Chondrocyte (in vitro differentiated cells): ENCODE results near the gene TGM3. TPM values are rescaled to one million over a fixed set of nuclear protein-coding genes. Genes with fewer than 3 reads are reported as not detected.

Experiments
- DNase-seq: peaks from one replicate; pipeline ENCODE4 v3.0.0; 2021; ENCODE audit warnings: mixed read lengths, low spot score
- H3K27ac Mint-ChIP-seq: one replicate; pipeline ENCODE4 v1.8.0; 2021; ENCODE audit warnings: mild to moderate bottlenecking, moderate library complexity, mixed read lengths; ENCODE audit not compliant: unreplicated experiment
- H3K27me3 Mint-ChIP-seq: 2 replicates; pipeline ENCODE4 v1.8.0; 2021; ENCODE audit warnings: low read depth, mixed read lengths
- H3K36me3 Mint-ChIP-seq: 2 replicates; pipeline ENCODE4 v1.8.0; 2021; ENCODE audit warnings: low read depth, mixed read lengths
- H3K4me1 Mint-ChIP-seq: 2 replicates; pipeline ENCODE4 v1.8.0; 2021; ENCODE audit warnings: low read depth, mild to moderate bottlenecking, mixed read lengths
- H3K4me3 Mint-ChIP-seq: one replicate; pipeline ENCODE4 v1.8.0; 2021; ENCODE audit warnings: mild to moderate bottlenecking, moderate library complexity, mixed read lengths; ENCODE audit not compliant: unreplicated experiment
- H3K9me3 Mint-ChIP-seq: 2 replicates; pipeline ENCODE4 v1.8.0; 2021; ENCODE audit warnings: low read depth, mixed read lengths
- CTCF ChIP-seq: fragments of 200-600 bp; sonication (generic); IDR thresholded peaks from 2 replicates; pipeline ENCODE4 v1.5.0; 2021; ENCODE audit warnings: antibody characterized with exemption, mild to moderate bottlenecking, moderate library complexity
- total RNA-seq: library from RNA; stranded (reverse); gene quantifications from 3 replicates; pipeline ENCODE4 v1.2.1, GENCODE V29; 2021

TGM3 gene
- total RNA-seq, 1 donor from 2014 or later: not detected

GRCh38 chr20:2333821-2334220 lies 38.0 kb downstream of the TGM3 start:
- Mint-ChIP-seq H3K27me3 (peaks cover 4% of the 10 kb centered on the region), H3K4me1 (no peaks in the 10 kb centered on the region), H3K4me3 (no peak overlapping the region), H3K27ac (no peak overlapping the region), H3K9me3 (no peaks in the 10 kb centered on the region), H3K36me3 (no peaks in the 10 kb centered on the region)
- DNase-seq: no peak
- TF ChIP-seq CTCF: no peak

GRCh38 chr20:2335096-2335870 lies 39.5 kb downstream of the TGM3 start:
- peaks cover 4% of the 10 kb centered on the region for H3K27me3 Mint-ChIP-seq
- H3K27ac Mint-ChIP-seq: no peak overlapping the region
- no peaks in the 10 kb centered on the region for H3K4me1 Mint-ChIP-seq
- no peak for DNase-seq
- no peaks in the 10 kb centered on the region for H3K9me3 Mint-ChIP-seq
- no peak overlapping the region for H3K4me3 Mint-ChIP-seq
- no peaks in the 10 kb centered on the region for H3K36me3 Mint-ChIP-seq
- no peak for TF ChIP-seq CTCF

GRCh38 chr20:2336471-2336870 lies 40.7 kb downstream of the TGM3 start:
- Mint-ChIP-seq H3K4me1 (no peaks in the 10 kb centered on the region), H3K36me3 (no peaks in the 10 kb centered on the region), H3K9me3 (no peaks in the 10 kb centered on the region), H3K27ac (no peak overlapping the region), H3K4me3 (no peak overlapping the region), H3K27me3 (peaks cover 4% of the 10 kb centered on the region)
- no peak for TF ChIP-seq CTCF
- DNase-seq: no peak

- Mint-ChIP-seq H3K4me3 (no peak overlapping the region), H3K9me3 (no peaks in the 10 kb centered on the region), H3K4me1 (no peaks in the 10 kb centered on the region), H3K27ac (no peak overlapping the region), H3K27me3 (peaks cover 4% of the 10 kb centered on the region), H3K36me3 (no peaks in the 10 kb centered on the region)
- TF ChIP-seq CTCF: no peak
- DNase-seq: no peak
Observed at GRCh38 chr20:2337142-2337541, 41.3 kb downstream of the TGM3 start.

- DNase-seq: no peak
- no peak overlapping the region for H3K4me3 Mint-ChIP-seq
- H3K36me3 Mint-ChIP-seq: no peaks in the 10 kb centered on the region
- peaks cover 6% of the 10 kb centered on the region for H3K27me3 Mint-ChIP-seq
- no peak overlapping the region for H3K27ac Mint-ChIP-seq
- peaks cover under 1% of the 10 kb centered on the region for H3K9me3 Mint-ChIP-seq
- no peaks in the 10 kb centered on the region for H3K4me1 Mint-ChIP-seq
- TF ChIP-seq CTCF: no peak
Observed at GRCh38 chr20:2338411-2339066, 42.7 kb downstream of the TGM3 start.
